ENCODE results near the gene PAX5.

- TF ChIP-seq, protein P1, sequence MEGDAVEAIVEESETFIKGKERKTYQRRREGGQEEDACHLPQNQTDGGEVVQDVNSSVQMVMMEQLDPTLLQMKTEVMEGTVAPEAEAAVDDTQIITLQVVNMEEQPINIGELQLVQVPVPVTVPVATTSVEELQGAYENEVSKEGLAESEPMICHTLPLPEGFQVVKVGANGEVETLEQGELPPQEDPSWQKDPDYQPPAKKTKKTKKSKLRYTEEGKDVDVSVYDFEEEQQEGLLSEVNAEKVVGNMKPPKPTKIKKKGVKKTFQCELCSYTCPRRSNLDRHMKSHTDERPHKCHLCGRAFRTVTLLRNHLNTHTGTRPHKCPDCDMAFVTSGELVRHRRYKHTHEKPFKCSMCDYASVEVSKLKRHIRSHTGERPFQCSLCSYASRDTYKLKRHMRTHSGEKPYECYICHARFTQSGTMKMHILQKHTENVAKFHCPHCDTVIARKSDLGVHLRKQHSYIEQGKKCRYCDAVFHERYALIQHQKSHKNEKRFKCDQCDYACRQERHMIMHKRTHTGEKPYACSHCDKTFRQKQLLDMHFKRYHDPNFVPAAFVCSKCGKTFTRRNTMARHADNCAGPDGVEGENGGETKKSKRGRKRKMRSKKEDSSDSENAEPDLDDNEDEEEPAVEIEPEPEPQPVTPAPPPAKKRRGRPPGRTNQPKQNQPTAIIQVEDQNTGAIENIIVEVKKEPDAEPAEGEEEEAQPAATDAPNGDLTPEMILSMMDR (IDR thresholded peaks at IDR 0.05; ENCODE audit: borderline replicate concordance, extremely low read depth, low read length, poor library complexity, severe bottlenecking): no peak
- TF ChIP-seq EZH2 (IDR thresholded peaks at IDR 0.05; ENCODE audit: borderline replicate concordance, low read depth, low read length, severe bottlenecking): no peak
Observed at GRCh38 chr9:37031902-37032301, 2.2 kb downstream of the PAX5 start.
